ENCODE results near the gene P3H2.

Gene P3H2

GRCh38 chr3:189988854-189989253 is 131.8 kb downstream of the P3H2 start:
- TF ChIP-seq CTCF (IDR thresholded peaks at IDR 0.05; ENCODE audit: low read depth, low read length): no peak
- DNase-seq (ENCODE audit: extremely low read depth, low read depth): no peak

- DNase-seq (ENCODE audit: extremely low read depth, low read depth): no peak
- no peak for TF ChIP-seq CTCF (IDR thresholded peaks at IDR 0.05; ENCODE audit: low read depth, low read length)
These were observed 132.4 kb downstream of the P3H2 start for GRCh38 chr3:189988322-189988721.

- TF ChIP-seq CTCF (IDR thresholded peaks at IDR 0.05; ENCODE audit: low read depth, low read length): no peak
- no peak for DNase-seq (ENCODE audit: extremely low read depth, low read depth)
These were observed 134.7 kb downstream of the P3H2 start for GRCh38 chr3:189985948-189986347.

- no peak for DNase-seq (ENCODE audit: extremely low read depth, low read depth)
- TF ChIP-seq CTCF (IDR thresholded peaks at IDR 0.05; ENCODE audit: low read depth, low read length): no peak
These were observed 137.1 kb downstream of the P3H2 start for GRCh38 chr3:189983612-189984011.

- DNase-seq (ENCODE audit: extremely low read depth, low read depth): no peak
- no peak for TF ChIP-seq CTCF (IDR thresholded peaks at IDR 0.05; ENCODE audit: low read depth, low read length)
These were observed 138.3 kb downstream of the P3H2 start for GRCh38 chr3:189982321-189982945.

- no peak for TF ChIP-seq CTCF (IDR thresholded peaks at IDR 0.05; ENCODE audit: low read depth, low read length)
- DNase-seq (ENCODE audit: extremely low read depth, low read depth): peak; percentile 86
These were observed 139.0 kb downstream of the P3H2 start for GRCh38 chr3:189981668-189982067.

- no peak for TF ChIP-seq CTCF (IDR thresholded peaks at IDR 0.05; ENCODE audit: low read depth, low read length)
- no peak for DNase-seq (ENCODE audit: extremely low read depth, low read depth)
These were observed 141.9 kb downstream of the P3H2 start for GRCh38 chr3:189978753-189979152.
